Testis (tissue), 3 donors: ENCODE measurements around the gene TSHZ1. TPM values are rescaled to one million over a fixed set of nuclear protein-coding genes. Genes with fewer than 3 reads are reported as not detected.

ENCODE experiments used
- DNase-seq: peaks from one replicate; pipeline ENCODE4 v3.0.0-alpha.2; 2019
- H3K27ac ChIP-seq, 2 donors: fragments of 200-600 bp; sonication (generic); one replicate each; pipeline ENCODE4 v1.5.1; 2019
- H3K27me3 ChIP-seq: fragments of 200-600 bp; sonication (generic); one replicate; pipeline ENCODE4 v1.5.1; 2019
- H3K36me3 ChIP-seq: fragments of 200-600 bp; sonication (generic); one replicate; pipeline ENCODE4 v1.5.1; 2017; ENCODE audit warnings: low read depth; ENCODE audit errors: missing control alignments
- H3K4me1 ChIP-seq: fragments of 200-600 bp; sonication (generic); one replicate; pipeline ENCODE4 v1.5.1; 2019
- H3K4me3 ChIP-seq, 2 donors: fragments of 200-600 bp; sonication (generic); one replicate each; pipeline ENCODE4 v1.5.1; 2017 to 2019
- H3K9me3 ChIP-seq: fragments of 200-600 bp; sonication (generic); one replicate; pipeline ENCODE4 v1.5.1; 2017
- POLR2A ChIP-seq: fragments of 450-650 bp; IDR thresholded peaks from one replicate; pipeline ENCODE4 v1.6.1; 2017; ENCODE audit warnings: antibody characterized with exemption, mild to moderate bottlenecking, moderate library complexity
- WGBS, 2 donors: methylation state at CpG; one replicate each; pipeline ENCODE4 v1.1.5; 2018; 5-methylcytosine and 5-hydroxymethylcytosine counted together
- intact Hi-C: fragments of 100-400 bp; cut with DNase I; formaldehyde crosslinking; loops from one replicate; pipeline ENCODE4 v1.15.1; 2023; ENCODE audit warnings: low total_unique reads
- polyA plus RNA-seq: library from polyadenylated mRNA; stranded (reverse); fragments of 350-450 nt; fragmentation: Illumina TruSeq; extraction: RNeasy Lipid Tissue Mini Kit (QIAGEN cat#74804); gene quantifications from one replicate; pipeline ENCODE4 v1.2.3, GENCODE V29; 2014; ENCODE audit warnings: low read depth, low replicate concordance; ENCODE audit not compliant: insufficient read depth
- total RNA-seq, 2 donors: library from RNA; depleted of rRNA; stranded (reverse); fragments of >200 nt; gene quantifications; one replicate each; pipeline ENCODE4 v1.2.3, GENCODE V29; 2016
- TF ChIP-seq, protein P1 (sequence below), 3 experiments: fragments of 450-650 bp in 2 of 3; fragments of 200-600 bp in 1 of 3; sonication (generic) in 1 of 3; IDR thresholded peaks; one replicate each; pipeline ENCODE4 v1.5.1; 2016 to 2019; ENCODE audit warnings: antibody characterized with exemption in 3 of 3, mild to moderate bottlenecking in 2 of 3, moderate library complexity in 1 of 3

TSHZ1 gene
- total and polyA plus RNA-seq, 3 donors from 2014 or later, result 12.8 to 36.2 (median 18.4) TPM

DNA sequence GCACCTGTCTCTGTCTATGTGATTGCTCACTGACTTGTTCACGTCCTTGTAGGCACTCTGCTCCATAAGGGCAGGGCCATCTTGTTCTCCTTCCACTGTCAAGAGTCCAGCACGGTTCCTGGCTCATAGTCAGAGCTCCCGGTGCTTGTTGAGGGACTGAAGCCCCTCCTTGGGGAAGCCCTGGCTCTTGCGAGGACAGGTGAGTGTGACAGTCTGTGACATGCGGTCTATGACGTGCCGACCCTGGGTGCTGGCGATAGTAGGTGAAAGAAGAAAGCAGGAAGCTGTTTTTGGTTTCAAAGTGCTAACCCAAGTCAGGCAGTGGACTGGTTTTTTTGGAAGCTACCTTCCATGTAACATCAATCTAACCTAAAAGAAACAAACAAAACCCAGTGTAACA, 18.8 kb downstream of the TSHZ1 start:
- intact Hi-C loops, result no loop called here
- no peaks in the 10 kb centered on the region for H3K27me3 ChIP-seq
- no peaks in the 10 kb centered on the region for H3K36me3 ChIP-seq
- 71 to 81% methylated on average over 8 of the region's 8 CpGs for WGBS, 2 donors
- peaks cover 33% of the 10 kb centered on the region for H3K4me1 ChIP-seq
- no peak for TF ChIP-seq POLR2A
- TF ChIP-seq, protein P1, sequence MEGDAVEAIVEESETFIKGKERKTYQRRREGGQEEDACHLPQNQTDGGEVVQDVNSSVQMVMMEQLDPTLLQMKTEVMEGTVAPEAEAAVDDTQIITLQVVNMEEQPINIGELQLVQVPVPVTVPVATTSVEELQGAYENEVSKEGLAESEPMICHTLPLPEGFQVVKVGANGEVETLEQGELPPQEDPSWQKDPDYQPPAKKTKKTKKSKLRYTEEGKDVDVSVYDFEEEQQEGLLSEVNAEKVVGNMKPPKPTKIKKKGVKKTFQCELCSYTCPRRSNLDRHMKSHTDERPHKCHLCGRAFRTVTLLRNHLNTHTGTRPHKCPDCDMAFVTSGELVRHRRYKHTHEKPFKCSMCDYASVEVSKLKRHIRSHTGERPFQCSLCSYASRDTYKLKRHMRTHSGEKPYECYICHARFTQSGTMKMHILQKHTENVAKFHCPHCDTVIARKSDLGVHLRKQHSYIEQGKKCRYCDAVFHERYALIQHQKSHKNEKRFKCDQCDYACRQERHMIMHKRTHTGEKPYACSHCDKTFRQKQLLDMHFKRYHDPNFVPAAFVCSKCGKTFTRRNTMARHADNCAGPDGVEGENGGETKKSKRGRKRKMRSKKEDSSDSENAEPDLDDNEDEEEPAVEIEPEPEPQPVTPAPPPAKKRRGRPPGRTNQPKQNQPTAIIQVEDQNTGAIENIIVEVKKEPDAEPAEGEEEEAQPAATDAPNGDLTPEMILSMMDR (IDR thresholded peaks at IDR 0.05), result no peak
- no peaks in the 10 kb centered on the region for H3K9me3 ChIP-seq
- no peak for DNase-seq
- H3K27ac ChIP-seq, result peak overlapping the region in 1 of 2 donors; percentile 28
- no peak overlapping the region for H3K4me3 ChIP-seq

DNA sequence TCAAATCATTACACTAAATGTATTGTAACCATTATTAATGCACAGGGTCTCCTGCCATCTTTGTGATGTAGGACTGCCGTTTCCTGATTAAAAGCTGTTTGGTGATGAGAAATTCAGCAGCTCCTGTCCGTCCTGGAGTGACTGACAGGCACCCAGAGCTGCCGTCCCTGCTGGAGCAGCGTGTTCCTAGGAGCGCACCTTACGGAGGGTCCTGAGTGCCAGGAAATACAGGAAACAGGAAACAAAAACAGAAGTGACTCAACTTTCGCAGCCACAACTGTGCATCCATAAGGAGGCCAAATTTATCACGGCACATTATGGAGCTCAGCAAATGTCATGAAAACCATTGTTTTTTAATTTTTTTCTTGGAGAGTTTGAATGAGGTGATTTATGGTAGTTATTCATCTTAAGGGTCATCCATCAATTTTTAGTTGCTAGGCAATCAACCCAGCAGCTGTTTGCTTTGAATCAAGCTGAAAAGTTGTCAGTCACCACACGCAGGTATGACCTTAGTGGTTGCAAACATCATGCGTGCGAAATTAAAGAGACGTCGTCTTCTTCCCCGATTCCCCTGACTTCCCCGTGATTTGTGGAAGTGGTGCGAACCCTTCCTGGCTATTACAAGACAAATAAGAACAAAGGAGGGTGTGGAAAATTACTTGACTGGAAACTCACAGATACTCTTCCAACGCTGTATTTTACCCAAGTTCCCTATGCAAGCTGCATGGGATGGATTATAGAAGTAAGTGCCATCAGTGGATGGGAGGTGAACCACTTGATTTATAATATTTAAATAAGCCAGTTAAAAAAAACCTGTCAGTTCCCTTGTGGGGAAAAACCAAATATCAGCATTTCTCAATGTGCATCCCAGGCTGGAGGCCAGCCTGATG, 19.8 kb downstream of the TSHZ1 start:
- Histone ChIP-seq H3K4me3 (no peak overlapping the region), H3K4me1 (peaks cover 33% of the 10 kb centered on the region), H3K27ac (peak overlapping the region; percentile 12 to 58), H3K9me3 (no peaks in the 10 kb centered on the region), H3K36me3 (no peaks in the 10 kb centered on the region), H3K27me3 (no peaks in the 10 kb centered on the region)
- intact Hi-C loops, result no loop called here
- no peak for DNase-seq
- WGBS, 2 donors, result 69 to 73% methylated on average over 17 of the region's 17 CpGs
- TF ChIP-seq, protein P1 (IDR thresholded peaks at IDR 0.05), result no peak
- TF ChIP-seq POLR2A, result no peak

DNA sequence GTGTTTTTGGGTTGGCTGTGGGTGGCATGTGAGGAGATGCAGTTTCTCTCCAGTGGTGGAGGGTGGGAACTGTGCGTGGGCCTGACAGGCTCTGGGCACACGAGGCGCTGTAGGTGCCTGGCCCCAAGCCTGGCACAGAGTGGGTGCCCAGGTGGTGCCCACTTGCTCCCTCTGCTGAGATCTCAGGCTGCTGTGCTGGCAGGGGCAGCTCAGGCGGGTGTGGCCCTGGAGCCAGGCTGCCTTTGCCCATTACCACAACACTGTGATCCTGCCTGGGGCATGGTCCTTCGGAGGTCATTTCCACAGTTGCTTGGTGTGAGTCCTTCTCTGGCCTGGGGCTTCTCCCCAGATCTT, 20.4 kb downstream of the TSHZ1 start:
- TF ChIP-seq, protein P1 (IDR thresholded peaks at IDR 0.05), result no peak
- no peak for TF ChIP-seq POLR2A
- DNase-seq, result no peak
- WGBS, 2 donors, result 65 to 79% methylated on average over 4 to 5 of the region's 5 CpGs
- Histone ChIP-seq H3K27ac (peak overlapping the region; percentile 12 to 58), H3K27me3 (no peaks in the 10 kb centered on the region), H3K4me3 (no peak overlapping the region), H3K4me1 (peaks cover 33% of the 10 kb centered on the region), H3K36me3 (no peaks in the 10 kb centered on the region), H3K9me3 (no peaks in the 10 kb centered on the region)
- intact Hi-C loops, result no loop called here

DNA sequence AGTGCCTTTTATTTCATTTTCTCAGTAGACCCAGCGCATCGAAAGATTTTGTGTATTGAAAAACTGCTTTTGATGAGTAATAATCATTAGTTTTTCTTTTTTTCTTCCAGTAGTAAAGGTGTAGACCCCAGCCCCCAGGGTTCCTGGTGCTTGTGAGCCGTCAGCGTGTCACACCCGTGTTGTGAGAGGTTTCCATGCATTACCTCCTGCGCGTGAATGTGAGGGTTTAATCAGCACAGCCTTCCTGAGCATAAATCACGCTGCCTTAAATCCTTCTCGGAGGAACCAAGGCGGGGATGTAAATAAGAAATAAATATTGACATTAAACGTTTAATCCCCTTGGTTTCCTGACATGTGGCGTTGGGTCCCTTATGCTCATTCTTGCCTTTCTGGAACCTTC, 24.3 kb downstream of the TSHZ1 start:
- Histone ChIP-seq H3K27ac (no peak overlapping the region), H3K4me1 (peaks cover 28% of the 10 kb centered on the region), H3K27me3 (no peaks in the 10 kb centered on the region), H3K4me3 (no peak overlapping the region), H3K36me3 (no peaks in the 10 kb centered on the region), H3K9me3 (no peaks in the 10 kb centered on the region)
- no peak for DNase-seq
- no peak for TF ChIP-seq POLR2A
- TF ChIP-seq, protein P1 (IDR thresholded peaks at IDR 0.05), result no peak
- intact Hi-C loops, result no loop called here
- 85 to 91% methylated on average over 12 of the region's 12 CpGs for WGBS, 2 donors

DNA sequence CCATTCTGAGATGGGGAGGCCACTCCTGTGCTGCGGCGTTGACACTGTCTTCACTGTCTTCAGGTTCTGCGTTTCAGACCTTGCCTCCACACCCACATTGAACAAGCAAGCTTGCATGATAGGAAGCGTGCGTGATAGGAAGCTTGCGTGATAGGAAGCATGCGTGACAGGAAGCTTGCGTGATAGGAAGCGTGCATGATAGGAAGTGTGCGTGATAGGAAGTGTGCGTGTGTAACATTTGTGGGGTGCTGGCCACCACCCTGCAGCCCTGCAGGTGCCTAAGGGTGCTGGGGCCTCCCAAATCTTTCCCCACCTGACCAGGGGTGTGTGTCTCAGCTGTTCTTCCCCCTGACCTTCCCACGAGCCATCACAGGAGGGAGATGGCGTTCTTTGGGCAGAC, 25.3 kb downstream of the TSHZ1 start:
- no peak for DNase-seq
- Histone ChIP-seq H3K36me3 (no peaks in the 10 kb centered on the region), H3K27me3 (no peaks in the 10 kb centered on the region), H3K4me1 (peaks cover 28% of the 10 kb centered on the region), H3K9me3 (no peaks in the 10 kb centered on the region), H3K4me3 (no peak overlapping the region), H3K27ac (no peak overlapping the region)
- intact Hi-C loops, result no loop called here
- TF ChIP-seq, protein P1 (IDR thresholded peaks at IDR 0.05), result no peak
- TF ChIP-seq POLR2A, result no peak
- 76% methylated on average over 12 to 13 of the region's 13 CpGs for WGBS, 2 donors
